Breast epithelium (tissue), 3 donors: Measurements from ENCODE around the gene SQSTM1.

Experiments
- CTCF ChIP-seq, 3 donors: fragments of 450-650 bp; IDR thresholded peaks; one replicate each; pipeline ENCODE4 v1.5.1; 2016 to 2017; ENCODE audit warnings: antibody characterized with exemption in 3 of 3, mild to moderate bottlenecking in 3 of 3, moderate library complexity in 3 of 3
- POLR2AphosphoS5 ChIP-seq, 3 donors: sonication (generic); formaldehyde crosslinking; IDR thresholded peaks; one replicate each; pipeline ENCODE4 v1.6.1; 2017; ENCODE audit warnings: antibody characterized with exemption in 3 of 3

DNA sequence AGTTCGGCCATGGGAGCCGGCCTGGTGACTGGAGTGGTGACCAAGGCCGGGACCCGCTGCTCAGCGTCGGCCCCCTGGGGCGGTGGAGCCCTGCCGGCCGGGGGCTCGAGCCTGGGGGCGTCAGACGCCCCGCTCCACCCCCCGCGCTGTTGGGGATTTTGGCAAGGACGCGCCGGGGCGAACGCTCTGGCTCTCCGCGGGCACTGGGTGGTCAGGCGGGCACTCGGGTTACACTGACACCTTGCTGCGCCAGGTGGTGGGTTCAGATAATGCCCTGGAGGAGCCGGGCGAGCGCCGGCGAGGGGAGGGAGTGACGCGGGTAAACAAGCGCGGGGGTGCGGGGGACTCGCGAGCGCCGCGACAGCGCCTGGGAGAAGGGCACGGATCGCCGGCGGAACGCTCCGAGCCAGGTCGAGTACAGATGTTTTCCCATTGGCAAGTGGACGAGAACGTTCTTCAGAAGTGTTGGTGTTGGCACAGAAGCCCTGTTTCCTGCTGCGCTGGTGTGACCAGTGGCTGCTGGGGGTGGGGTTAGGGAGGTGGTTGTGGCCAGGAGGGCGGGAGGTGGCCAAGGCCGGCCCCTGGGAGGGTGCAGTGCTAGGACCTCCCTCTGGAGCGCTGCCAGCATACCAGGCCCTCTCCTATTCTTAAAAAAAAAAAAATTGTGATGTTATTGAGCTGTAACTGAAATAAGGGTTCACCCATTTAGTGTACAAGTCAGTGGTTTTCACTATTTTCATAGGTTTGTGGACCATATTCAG is 773 bp downstream of the SQSTM1 start:
- peak in 1 of 3 donors; percentile 24 for TF ChIP-seq CTCF (IDR thresholded peaks at IDR 0.05)
- TF ChIP-seq POLR2AphosphoS5 (IDR thresholded peaks at IDR 0.05) = peak; percentile 90 to 96 (median 93)
